Esophagus squamous epithelium (tissue), 5 donors: ENCODE results near the gene FAM171A2. TPM values are rescaled to one million over a fixed set of nuclear protein-coding genes. Genes with fewer than 3 reads are reported as not detected.

ENCODE experiments used
- DNase-seq: peaks from one replicate; lab custom pipeline; 2025; lab: John Stamatoyannopoulos, UW
- H3K27ac ChIP-seq, 4 donors: fragments of 200-600 bp; sonication (generic); one replicate each; pipeline ENCODE4 v1.5.1; 2016 to 2019; ENCODE audit warnings: mild to moderate bottlenecking in 1 of 4
- H3K27me3 ChIP-seq, 4 donors: fragments of 200-600 bp; sonication (generic); 1 replicate in 3 of 4; 2 replicates in 1 of 4; pipeline versions ENCODE4 v1.5.1 to v1.6.0; 2017 to 2021; ENCODE audit warnings: antibody characterized with exemption in 1 of 4
- H3K36me3 ChIP-seq, 3 donors: fragments of 200-600 bp; sonication (generic); one replicate each; pipeline ENCODE4 v1.5.1; 2016 to 2019
- H3K4me1 ChIP-seq, 3 donors: fragments of 200-600 bp; sonication (generic); one replicate each; pipeline ENCODE4 v1.5.1; 2017 to 2019
- H3K4me3 ChIP-seq, 4 donors: fragments of 200-600 bp; sonication (generic); 1 replicate in 3 of 4; 2 replicates in 1 of 4; pipeline ENCODE4 v1.5.1; 2016 to 2019; ENCODE audit warnings: mild to moderate bottlenecking in 2 of 4, moderate library complexity in 1 of 4
- H3K9me3 ChIP-seq, 3 donors: fragments of 200-600 bp; sonication (generic); one replicate each; pipeline ENCODE4 v1.5.1; 2016 to 2019
- CTCF ChIP-seq, 6 experiments: fragments of 450-650 bp in 4 of 6; fragments of 200-600 bp in 2 of 6; sonication (generic) in 2 of 6; IDR thresholded peaks; one replicate each; pipeline ENCODE4 v1.5.1; 2016 to 2019; ENCODE audit warnings: antibody characterized with exemption in 6 of 6, mild to moderate bottlenecking in 4 of 6, moderate library complexity in 4 of 6
- POLR2A ChIP-seq, 4 donors: fragments of 450-650 bp; IDR thresholded peaks; one replicate each; pipeline ENCODE4 v1.6.1; 2017; ENCODE audit warnings: antibody characterized with exemption in 4 of 4, mild to moderate bottlenecking in 4 of 4, moderate library complexity in 3 of 4
- intact Hi-C: fragments of 100-400 bp; cut with DNase I; formaldehyde crosslinking; loops from one replicate; pipeline ENCODE4 v1.15.0; 2022
- small RNA-seq, 4 donors: library from RNA; depleted of rRNA; stranded (forward); fragments of <200 nt; gene quantifications; one replicate each; pipeline ENCODE3, GENCODE V24; 2016
- total RNA-seq, 4 donors: library from RNA; depleted of rRNA; stranded (reverse); fragments of >200 nt; gene quantifications; one replicate each; pipeline ENCODE4 v1.1.0, GENCODE V29; 2016
- donor health status: DM: yes; HTN: yes; CAD: no.

FAM171A2 gene
- total RNA-seq, 4 donors from 2014 or later, result 0.35 to 17.4 (median 3.2) TPM

DNA sequence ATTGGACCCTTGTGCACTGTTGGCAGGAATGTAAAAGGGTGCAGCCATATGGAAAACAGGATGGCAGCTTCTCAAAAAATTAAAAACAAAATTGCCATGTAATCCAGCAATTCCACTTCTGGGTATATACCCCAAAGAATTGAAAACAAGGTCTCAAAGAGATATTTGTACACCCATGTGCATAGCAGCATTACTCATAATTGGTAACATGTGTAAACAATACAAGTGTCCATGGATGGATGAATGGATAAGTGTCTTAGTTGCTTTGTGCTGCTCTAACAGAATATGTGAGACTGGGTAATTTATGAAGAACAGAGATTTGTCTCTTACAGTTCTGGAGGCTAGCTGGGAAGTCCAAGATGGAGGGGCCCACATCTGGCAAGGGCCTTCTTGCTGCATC is 59.0 kb downstream of the FAM171A2 start:
- DNase-seq, result no peak
- Histone ChIP-seq H3K27me3 (peaks cover 0 to 46% (median 0%) of the 10 kb centered on the region in 4 donors), H3K9me3 (no peaks in the 10 kb centered on the region), H3K4me3 (no peak overlapping the region), H3K4me1 (peaks cover 19 to 25% (median 22%) of the 10 kb centered on the region in 3 donors), H3K36me3 (no peaks in the 10 kb centered on the region), H3K27ac (no peak overlapping the region)
- intact Hi-C loops, result no loop called here
- TF ChIP-seq POLR2A (IDR thresholded peaks at IDR 0.05) (no peak), CTCF (IDR thresholded peaks at IDR 0.05) (no peak)

Small RNA genes lying within 50 kb of the gene (small RNA-seq; reads per million reads assigned to genes)
- gene RF00012, result 0 reads per million in 4 donors
- gene RN7SL258P, result 0 to 0.14 (median 0) reads per million in 4 donors
- 0.27 to 2.3 (median 0.33) reads per million in 4 donors for gene RNU6-453P

Other genes starting within 250 kb of the FAM171A2 start
- gene HDAC5, start 240.2 kb downstream of the FAM171A2 start, total RNA-seq, result 100 to 1,000 TPM in 1 of 4 donors, 10 to 100 TPM in 3; 31.1 to 135 (median 68.0) TPM
- 1 to 10 TPM; 1.9 to 4.7 (median 4.0) TPM for gene HROB, start 221.9 kb downstream of the FAM171A2 start, total RNA-seq
- under 1 TPM in 1 of 4 donors, not detected in 3; 0.11 TPM for gene ASB16, start 193.1 kb downstream of the FAM171A2 start, total RNA-seq
- 10 to 100 TPM; 14.6 to 25.5 (median 21.6) TPM for gene TMUB2, start 176.9 kb downstream of the FAM171A2 start, total RNA-seq
- gene ATXN7L3, start 164.0 kb downstream of the FAM171A2 start, total RNA-seq, result 10 to 100 TPM; 37.7 to 47.3 (median 44.0) TPM
- 10 to 100 TPM; 38.9 to 57.4 (median 51.0) TPM for gene UBTF, start 144.2 kb downstream of the FAM171A2 start, total RNA-seq
- not detected for gene SLC4A1, start 95.7 kb downstream of the FAM171A2 start, total RNA-seq
- 1 to 10 TPM in 2 of 4 donors, under 1 TPM in 2; 0.23 to 1.1 (median 0.81) TPM for gene RUNDC3A, start 55.3 kb downstream of the FAM171A2 start, total RNA-seq
- 100 to 1,000 TPM in 2 of 4 donors, 10 to 100 TPM in 2; 93.2 to 148 (median 107) TPM for gene SLC25A39, start 39.0 kb downstream of the FAM171A2 start, total RNA-seq
- gene GRN, start 18.6 kb downstream of the FAM171A2 start, total RNA-seq, result 1,000 to 10,000 TPM in 1 of 4 donors, 100 to 1,000 TPM in 3; 428 to 1,204 (median 642) TPM
- gene ITGA2B, start 25.8 kb upstream of the FAM171A2 start, total RNA-seq, result under 1 TPM in 3 of 4 donors, not detected in 1; 0.26 to 0.76 (median 0.70) TPM
- gene GPATCH8, start 139.6 kb upstream of the FAM171A2 start, total RNA-seq, result 10 to 100 TPM; 15.3 to 35.5 (median 24.9) TPM
- gene FZD2, start 193.6 kb upstream of the FAM171A2 start, total RNA-seq, result 1 to 10 TPM in 2 of 4 donors, under 1 TPM in 1, not detected in 1; 0.26 to 1.5 (median 1.3) TPM